HG03175 (cell line): ENCODE measurements around the gene SENP6.
"Not testable (repeated sequence)": the region's sequence is repeated elsewhere in the genome, so short reads cannot be mapped to it uniquely, and the experiment has no call there.

ENCODE experiments used
- ATAC-seq: cut with Tn5 transposase; IDR thresholded peaks from one replicate; pipeline ENCODE4 v1.9.1; 2021; ENCODE audit warnings: mild to moderate bottlenecking, moderate library complexity; ENCODE audit not compliant: unreplicated experiment

Gene SENP6

DNA sequence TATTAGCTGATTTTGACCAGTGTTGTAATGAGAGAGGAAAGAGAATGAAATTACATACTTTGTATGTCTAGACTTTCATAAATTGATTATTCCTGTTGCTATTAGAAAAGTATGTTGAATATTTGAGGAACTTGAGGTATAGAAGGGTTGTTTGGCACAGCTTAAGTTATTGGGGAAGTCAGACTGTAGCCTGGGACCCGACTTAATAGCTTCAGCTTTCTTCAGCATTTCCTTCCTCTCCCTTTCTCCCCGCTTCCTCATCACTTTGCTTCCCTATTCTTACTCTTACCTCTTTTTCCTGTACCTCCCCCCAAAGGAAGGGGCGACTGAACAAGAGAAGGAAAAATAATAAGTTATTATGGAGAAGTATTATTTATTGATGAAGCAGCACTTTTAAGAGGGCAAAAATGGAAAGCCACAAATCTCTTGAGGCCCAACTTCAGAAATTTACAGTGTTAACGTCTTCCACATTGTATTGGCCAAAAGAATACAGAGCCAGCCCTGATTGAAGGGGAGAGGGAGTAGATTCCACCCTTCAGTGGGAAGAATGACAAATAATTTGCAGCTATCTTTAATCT is 7.4 kb downstream of the SENP6 start:
- no peak for ATAC-seq

DNA sequence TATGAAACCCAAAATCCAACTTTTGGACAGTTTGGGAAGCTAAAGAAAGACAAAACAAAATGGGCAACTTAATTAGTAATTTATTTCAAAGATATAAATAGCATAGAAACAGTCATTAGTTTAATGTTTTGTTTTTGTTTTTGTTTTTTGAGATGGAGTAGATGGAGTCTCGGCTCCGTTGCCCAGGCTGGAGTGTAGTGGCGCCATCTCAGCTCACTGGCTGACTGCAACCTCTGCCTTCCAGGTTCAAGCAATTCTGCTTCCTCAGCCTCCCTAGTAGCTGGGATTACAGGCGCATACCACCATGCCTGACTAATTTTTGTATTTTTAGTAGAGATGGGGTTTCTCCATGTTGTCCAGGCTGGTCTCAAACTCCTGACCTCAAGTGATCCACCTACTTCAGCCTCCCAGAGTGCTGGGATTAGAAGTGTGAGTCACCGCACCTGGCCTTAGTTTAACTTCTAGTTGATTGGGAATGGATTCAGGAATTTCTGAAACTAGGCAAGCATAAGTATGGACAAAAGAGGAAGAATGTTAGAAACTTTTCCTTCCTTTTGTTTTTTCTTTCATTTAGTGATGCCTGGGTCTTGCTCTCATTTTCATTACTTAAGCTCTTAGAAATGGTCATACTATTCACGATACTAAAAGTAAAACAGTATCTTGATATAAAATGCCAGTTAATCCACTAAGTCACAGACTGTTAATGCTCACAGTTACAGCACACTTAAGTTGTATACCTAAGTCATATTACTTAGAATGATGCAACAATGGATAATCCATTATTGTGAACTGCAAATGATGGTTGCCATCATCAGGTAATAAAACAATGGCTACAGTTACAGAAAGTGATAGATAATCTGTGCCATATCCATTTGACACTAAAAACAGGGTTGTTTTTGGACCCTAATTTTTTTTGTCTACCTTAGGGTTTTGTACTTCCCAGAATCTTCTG is 8.2 kb downstream of the SENP6 start:
- ATAC-seq, result no peak

DNA sequence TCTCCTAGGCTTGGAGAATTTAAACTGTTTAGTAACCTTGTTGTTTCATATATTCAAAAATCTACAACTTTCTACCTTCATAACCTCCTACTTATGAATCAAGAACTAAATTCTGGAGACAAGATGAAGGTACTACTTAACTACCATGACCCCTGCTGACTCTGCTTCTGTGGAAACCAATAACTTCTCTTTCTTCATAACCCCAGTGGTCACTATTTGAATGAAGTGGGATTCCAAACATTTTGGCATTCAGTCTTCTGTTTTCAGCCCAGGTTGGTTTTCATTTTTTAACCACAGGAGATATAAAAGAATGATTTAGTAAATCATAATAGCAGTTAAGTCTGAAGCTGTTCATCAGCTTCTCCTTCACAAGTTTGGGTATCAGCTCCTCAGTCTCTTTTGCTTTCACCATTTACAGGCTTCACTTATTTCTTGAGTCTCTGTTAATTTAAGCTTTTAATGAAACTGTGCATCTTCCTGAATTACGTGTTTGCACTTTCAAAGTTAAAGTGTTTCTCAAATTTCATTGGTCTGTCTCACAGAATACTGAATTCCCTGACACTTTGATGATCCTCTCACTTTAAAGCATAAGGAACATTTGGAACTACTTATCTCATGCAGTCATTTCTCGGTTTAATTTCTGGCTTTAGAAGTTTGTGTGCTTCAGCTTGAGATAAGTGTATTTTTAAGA is 9.5 kb downstream of the SENP6 start:
- ATAC-seq, result no peak

DNA sequence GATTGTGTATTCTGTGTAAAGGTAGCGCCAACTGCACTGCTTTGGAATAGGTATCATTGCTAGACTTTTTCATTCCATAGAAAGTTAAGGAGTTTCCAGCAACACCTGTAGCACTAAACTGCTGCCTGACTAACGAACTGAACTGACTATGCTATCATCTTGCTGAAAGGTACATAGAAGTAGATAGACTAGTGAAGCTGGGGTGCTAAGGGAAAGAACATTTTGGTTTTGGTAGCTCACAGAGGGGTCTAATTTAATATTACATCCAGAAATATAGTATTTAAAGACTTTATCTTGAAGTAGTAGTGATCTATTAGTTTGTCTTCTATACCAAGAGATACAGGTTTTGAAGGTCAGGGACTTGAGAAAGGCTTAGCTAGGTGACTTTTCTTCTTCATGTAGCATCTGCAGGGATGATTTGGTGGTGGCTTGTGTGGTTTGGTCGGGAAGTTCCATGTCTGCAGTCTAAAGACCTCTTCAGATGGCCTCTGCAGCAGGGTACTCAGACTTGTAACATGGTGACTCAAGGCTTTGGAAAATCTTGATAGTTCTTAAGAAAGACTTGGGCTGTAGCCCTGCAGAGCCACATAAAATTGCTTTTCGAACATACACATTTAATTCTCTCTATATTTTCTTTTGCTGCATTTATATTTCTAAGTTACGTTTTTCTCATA is 10.2 kb downstream of the SENP6 start:
- ATAC-seq, result no peak

DNA sequence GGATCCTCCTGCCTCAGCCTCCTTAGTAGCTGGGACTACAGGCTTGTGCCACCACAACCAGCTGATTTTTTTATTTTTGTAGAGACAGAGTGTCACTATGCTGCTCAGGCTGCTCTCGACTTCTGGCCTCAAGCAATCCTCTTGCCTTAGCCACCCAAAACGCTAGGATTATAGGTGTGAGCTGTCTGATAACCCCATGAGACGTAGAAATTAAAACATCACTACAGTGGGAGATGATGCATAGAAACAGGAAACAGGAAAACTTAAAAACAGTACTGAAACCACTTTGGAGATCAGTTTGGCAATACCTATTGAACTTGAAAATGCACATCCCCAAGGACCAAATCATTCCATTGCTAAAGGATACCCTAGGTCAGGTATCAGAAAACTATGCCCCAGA is 10.8 kb downstream of the SENP6 start:
- ATAC-seq, result no peak

DNA sequence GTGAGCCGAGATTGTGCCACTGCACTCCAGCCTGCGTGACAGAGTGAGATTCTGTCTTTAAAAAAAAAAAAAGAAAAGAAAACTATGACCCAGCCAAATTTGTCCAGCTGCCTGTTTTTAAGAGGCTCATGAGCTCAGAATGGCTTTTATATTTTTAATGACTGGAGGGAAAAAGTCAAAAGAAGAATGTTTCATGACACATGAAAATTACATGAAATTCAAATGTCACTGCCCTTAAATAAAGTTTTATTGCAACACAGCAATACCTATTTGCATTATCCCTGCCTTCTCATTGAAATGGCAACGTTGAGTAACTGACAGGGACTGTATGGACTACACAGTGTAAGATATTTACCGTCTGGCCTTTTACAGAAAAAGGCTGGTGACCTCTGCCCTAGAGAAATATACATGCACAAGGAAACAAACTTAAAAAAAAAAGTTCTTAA is 11.4 kb downstream of the SENP6 start:
- no peak for ATAC-seq

DNA sequence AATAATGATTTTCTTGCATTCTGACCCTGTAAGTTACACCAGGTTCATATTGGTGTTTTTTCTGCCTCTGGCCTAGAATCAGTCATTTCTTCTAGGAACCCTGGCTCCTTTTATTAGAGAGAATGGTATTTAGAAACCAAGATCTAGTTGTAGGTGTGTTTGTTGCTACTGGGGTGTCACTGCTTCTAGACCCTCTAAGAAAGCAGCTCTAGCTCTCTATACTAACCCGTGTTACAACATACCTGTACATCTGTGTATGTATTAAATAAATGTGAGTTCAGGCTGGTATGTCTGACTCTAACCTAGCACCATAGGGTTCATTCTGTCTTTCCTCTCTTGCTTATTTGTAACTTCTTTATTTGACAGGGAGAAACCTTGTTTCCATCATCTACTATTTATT is 16.8 kb downstream of the SENP6 start:
- no peak for ATAC-seq

DNA sequence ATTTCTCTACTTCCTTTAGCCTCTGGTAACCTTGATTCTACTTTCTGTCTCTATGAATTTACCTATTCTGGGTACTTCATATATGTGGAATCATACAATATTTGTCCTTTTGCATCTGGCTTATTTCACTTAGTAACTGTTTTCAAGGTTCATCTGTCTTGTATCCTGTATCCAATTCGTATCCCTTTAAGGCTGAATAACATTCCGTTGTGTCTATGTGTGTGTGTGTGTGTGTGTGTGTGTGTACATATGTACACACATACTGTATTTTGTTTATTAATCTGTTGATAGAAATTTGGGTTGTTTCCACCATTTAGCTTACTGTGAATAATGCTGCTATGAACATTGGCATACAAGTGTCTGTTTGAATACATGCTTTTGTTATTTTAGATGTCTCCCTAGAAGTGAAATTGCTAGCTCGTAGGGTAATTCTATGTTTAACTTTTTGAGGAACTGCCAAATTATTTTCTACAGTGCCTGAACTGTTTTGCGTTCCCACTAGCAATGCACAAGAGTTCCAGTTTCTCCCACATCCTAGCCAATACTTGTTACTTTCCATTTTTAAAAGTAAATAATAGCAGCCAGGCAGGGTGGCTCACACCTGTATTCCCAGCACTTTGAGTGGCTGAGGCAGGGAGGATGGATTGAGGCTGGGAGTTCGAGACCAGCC is 17.7 kb downstream of the SENP6 start:
- ATAC-seq, result no peak

DNA sequence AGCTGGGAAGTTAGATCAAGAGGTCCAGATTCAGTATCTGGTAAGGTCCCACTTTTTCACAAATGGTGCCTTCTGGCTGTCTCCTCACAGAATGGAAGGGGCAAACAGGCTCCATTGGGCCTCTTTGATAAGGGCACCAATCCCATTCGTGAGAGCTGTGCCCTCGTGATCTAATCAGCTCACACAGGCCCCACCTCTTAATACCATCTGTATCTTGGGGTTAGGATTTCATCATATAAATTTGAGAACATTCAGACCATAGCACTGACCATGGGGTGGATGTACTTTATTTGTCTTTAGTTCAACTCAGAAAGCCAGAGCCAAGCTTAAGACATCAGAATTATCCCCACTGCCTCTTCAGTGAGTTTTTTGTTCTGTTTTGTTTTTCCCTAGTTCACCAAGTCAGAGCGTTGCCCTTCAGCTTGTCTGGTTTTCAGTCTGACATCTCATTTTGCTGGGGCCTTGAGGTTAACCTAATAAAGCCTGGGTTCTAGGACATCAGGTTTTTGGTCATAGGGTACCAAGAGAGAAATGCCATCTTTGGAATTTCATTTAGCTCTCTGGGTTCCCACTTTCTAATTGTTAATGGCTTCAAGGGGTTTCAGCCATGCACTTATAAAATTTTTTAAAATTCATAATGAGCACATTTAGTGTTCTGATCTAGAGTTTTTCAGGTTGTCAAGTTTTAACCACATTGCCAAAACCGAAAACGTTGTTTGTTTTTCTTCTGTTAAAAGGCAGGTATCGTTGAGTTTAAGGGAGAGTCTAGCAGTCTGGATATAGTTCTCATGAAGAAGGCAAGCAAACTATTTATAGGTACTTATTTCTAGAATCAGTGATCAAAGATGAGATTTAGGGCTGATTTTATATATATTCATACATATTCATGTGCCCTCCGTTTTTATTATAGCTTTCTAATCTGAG is 19.0 kb downstream of the SENP6 start:
- ATAC-seq, result no peak

DNA sequence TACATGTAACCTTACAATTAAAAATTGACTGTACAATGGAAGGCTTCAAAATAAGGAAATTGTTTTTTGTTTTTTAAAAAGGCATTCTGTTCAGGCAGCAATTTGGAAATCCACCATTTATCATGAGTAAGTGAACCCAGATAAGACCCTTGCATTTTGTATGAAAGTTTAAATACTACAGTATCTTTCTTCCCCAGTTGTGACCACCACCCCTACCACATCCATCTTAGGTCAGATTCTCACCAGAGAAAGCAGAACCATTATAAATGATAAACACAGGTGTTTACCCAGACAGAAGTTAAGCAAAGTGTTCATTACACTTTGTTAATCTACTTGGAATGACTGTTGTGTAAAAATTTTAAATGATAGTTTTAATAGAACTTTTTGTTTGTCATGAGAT is 20.2 kb downstream of the SENP6 start:
- ATAC-seq, result no peak

DNA sequence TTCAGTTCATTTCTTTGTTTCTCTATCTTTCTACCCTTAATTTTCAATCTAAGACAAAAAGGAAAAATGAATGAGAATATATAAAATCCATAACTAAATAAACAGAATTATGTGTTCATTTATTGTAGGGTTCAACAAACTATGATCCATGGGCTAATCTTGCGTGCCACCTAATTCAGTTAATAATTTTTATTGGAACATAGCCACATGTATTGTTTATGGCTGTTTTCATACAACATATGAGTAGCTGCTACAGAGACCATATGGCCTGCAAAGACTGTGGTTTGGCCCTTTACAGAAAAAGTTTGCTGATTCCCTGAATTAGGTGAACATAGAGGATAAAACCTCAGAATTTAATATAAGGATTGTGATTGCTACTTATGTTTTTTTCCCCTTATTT is 21.8 kb downstream of the SENP6 start:
- no peak for ATAC-seq

DNA sequence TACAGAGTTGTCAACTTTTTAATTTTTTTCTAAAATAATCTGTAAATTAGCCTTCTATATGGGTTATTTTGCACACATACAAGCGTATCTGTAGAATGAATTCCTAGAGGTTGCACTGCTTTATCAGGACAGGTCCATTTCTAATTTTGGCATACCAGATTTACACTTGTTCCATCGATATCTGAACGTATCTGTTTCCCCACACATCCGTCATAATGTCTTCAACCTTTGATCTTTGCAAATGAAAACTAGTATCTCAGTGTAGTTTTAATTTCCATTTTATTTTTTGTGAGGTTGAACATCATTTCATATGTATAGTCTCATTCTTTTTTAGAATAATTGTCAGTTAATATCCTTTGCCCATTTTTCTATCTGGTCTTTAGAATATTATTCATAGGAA is 22.7 kb downstream of the SENP6 start:
- ATAC-seq, result no peak

DNA sequence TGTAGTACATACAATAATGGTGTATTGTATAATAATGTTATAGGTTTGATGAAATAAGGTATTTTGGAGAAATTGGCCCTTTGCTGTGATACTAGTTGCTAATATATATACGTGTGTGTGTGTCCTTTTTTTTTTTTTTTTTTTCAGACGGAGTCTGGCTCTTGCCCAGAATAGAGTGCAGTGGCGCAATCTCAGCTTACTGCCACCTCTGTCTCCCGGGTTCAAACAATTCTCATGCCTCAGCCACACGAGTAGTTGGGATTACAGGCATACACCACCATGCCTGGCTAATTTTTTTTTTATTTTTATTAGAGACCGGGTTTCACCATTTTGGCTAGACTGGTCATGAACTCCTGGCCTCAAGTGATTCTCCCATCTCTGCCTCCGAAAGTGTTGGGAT is 23.3 kb downstream of the SENP6 start:
- no peak for ATAC-seq

DNA sequence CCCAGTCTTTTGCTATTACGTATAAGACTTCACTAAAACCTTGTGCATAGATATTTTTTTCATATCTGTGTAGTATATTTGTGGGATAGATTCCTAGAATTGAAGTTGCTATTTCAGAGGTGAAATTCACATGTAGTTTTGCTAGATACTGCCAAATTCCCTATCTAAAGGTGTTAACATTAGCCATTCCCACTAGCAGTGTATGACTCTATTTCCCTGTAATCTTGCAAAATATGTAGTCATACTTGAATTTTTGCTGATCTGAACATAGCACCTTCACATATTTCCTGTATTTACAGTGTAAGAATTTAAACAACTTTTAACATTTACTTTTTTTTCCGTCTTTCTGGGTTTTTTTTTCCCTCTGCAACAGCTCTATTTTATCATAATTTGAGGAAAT is 24.9 kb downstream of the SENP6 start:
- no peak for ATAC-seq

DNA sequence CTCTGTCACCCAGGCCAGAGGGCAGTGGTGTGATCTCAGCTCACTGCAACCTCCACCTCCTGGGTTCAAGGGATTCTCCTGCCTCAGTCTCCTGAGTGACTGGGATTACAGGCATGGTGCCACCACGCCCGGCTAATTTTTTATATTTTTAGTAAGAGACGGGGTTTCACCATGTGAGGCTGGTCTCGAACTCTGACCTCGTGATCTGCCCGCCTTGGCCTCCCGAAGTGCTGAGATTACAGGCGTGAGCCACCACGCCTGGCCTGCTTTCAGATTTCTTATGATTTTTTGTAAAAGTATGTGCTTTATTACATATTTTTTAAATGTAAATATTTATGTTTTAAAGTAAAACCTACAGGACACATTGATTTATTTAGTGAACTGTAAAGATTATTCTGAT is 26.0 kb downstream of the SENP6 start:
- not testable (repeated sequence) for ATAC-seq

DNA sequence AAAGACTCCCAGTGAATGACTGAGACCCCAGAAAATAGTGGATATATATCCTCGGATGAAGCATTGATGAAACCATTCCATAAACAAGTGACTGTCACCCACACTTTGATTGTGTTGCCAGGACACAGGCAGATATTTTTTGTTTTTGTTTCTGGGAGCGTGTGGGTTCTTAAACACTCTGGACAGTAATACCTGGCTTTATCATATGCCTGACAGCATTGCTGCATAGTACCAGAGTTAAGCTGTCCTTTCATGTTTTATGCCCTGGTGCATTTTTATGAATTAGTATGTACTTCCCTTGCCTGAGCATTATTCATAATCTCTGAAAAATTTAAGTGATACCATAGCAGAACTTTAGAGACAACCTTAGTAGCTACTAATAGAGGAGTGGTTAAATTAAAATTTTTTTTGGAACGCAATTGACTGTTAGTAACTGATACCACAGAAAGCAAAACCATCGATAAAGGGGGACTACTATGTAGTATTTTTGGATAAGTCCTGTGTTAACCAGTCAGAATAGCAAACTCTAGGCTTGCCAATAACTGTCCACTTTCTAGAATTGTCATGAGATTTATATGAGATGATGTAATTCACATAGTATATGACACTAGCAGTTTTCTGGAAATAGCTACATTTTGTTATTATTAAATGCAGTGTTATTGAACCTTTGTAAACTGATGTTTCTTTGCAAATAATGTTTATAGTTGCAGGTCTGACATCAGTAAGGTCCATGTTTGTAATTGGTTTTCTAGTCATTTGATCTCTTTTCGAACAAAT is 30.4 kb downstream of the SENP6 start:
- no peak for ATAC-seq

DNA sequence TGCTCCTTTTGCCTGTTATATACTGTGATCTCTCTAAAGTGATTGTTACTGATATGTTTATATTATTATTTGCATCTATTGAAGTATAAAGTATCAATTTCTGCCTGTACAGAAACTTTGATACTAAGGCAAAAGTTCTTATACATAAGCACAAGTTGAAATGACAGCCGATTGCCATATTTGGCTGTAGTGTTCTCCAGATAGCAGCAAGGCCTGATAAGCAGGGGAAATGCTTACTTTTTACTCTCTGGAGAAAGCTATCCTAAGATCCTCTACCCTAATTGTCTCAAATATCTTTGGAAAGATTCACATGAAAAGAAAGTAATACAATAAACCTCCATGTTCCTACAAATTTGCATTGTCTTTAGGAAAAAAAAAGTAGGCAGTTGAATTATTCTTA is 31.4 kb downstream of the SENP6 start:
- no peak for ATAC-seq

DNA sequence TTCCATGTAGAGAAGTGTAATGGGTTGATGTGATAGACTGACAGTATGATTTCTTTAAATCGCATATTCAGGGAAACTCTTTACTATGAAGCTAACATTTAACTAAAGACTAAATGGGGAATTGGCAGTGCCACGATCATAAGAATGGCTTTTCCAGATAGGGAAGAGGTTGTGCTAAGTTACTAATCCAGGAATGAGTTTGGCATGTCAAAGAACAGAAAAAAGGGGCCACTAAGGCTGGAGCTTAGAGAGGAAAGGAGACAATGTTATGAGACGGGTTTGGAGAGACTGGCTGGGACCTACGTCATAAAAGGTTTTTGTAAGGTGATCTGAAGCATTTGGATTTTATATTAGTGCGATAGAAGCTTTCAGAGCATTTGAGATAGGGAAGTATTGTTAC is 40.6 kb downstream of the SENP6 start:
- no peak for ATAC-seq

DNA sequence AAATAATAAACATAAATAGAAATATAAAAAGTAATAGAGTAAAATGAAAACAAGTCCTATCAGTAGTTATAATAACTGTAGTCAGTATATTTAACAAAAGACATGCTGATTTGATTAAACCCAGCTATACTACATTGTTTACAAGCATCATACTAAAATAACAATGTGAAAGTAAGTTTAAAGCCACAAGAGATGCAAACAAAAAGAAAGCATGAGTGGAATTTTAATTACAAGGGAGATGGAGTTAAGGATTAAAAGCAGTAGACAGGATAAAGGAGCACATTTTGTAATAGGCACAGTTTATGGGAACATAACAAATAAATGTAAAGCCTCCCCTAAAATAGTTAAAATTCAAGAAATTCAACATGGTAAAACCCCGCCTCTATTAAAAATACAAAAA is 41.5 kb downstream of the SENP6 start:
- no peak for ATAC-seq
